Muscle layer of duodenum (tissue), 2 donors: Measurements from ENCODE around the gene ZMAT3.

Experiments
- H3K27ac ChIP-seq: one replicate; pipeline ENCODE4 v1.7.0; 2013; ENCODE audit warnings: mild to moderate bottlenecking, low read length
- H3K27me3 ChIP-seq: one replicate; pipeline ENCODE4 v1.7.0; 2013; ENCODE audit warnings: low read depth, mild to moderate bottlenecking, control low read depth, low read length
- H3K36me3 ChIP-seq, 2 donors: one replicate each; pipeline ENCODE4 v1.7.0; 2013; ENCODE audit warnings: low read length in 2 of 2, control low read depth in 1 of 2, mild to moderate bottlenecking in 1 of 2; ENCODE audit not compliant: insufficient read depth in 2 of 2, control insufficient read depth in 1 of 2
- H3K4me1 ChIP-seq, 2 donors: one replicate each; pipeline ENCODE4 v1.7.0; 2013; ENCODE audit warnings: low read length in 2 of 2, mild to moderate bottlenecking in 2 of 2, control low read depth in 1 of 2, moderate library complexity in 1 of 2; ENCODE audit not compliant: insufficient read depth in 2 of 2, control insufficient read depth in 1 of 2
- H3K4me3 ChIP-seq, 2 donors: one replicate each; pipeline ENCODE4 v1.7.0; 2013; ENCODE audit warnings: low read length in 2 of 2, low read depth in 1 of 2, mild to moderate bottlenecking in 1 of 2
- H3K9me3 ChIP-seq, 2 donors: one replicate each; pipeline ENCODE4 v1.7.0; 2013; ENCODE audit warnings: low read length in 2 of 2, control low read depth in 1 of 2, mild to moderate bottlenecking in 1 of 2; ENCODE audit not compliant: control insufficient read depth in 1 of 2
- donor health status: healthy.

The ZMAT3 gene

GRCh38 chr3:179088306-179088705 is 16.7 kb upstream of the ZMAT3 start:
- H3K9me3 ChIP-seq = no peaks in the 10 kb centered on the region
- no peak overlapping the region for H3K27ac ChIP-seq
- H3K36me3 ChIP-seq = no peaks in the 10 kb centered on the region
- H3K4me1 ChIP-seq = no peaks in the 10 kb centered on the region
- H3K4me3 ChIP-seq = no peak overlapping the region
- no peaks in the 10 kb centered on the region for H3K27me3 ChIP-seq

- Histone ChIP-seq H3K27ac (no peak overlapping the region), H3K4me1 (no peaks in the 10 kb centered on the region), H3K4me3 (no peak overlapping the region), H3K36me3 (no peaks in the 10 kb centered on the region), H3K9me3 (no peaks in the 10 kb centered on the region), H3K27me3 (no peaks in the 10 kb centered on the region)
Observed at GRCh38 chr3:179083977-179084376, 12.4 kb upstream of the ZMAT3 start.

- H3K27ac ChIP-seq = no peak overlapping the region
- H3K9me3 ChIP-seq = no peaks in the 10 kb centered on the region
- H3K4me1 ChIP-seq = no peaks in the 10 kb centered on the region
- H3K4me3 ChIP-seq = no peak overlapping the region
- H3K36me3 ChIP-seq = no peaks in the 10 kb centered on the region
- no peaks in the 10 kb centered on the region for H3K27me3 ChIP-seq
Observed at GRCh38 chr3:179082416-179082815, 10.8 kb upstream of the ZMAT3 start.

- Histone ChIP-seq H3K36me3 (no peaks in the 10 kb centered on the region), H3K27ac (no peak overlapping the region), H3K4me3 (no peak overlapping the region), H3K4me1 (no peaks in the 10 kb centered on the region), H3K9me3 (no peaks in the 10 kb centered on the region), H3K27me3 (no peaks in the 10 kb centered on the region)
Observed at GRCh38 chr3:179081885-179082284, 10.3 kb upstream of the ZMAT3 start.

- no peak overlapping the region for H3K4me3 ChIP-seq
- H3K27ac ChIP-seq = no peak overlapping the region
- no peaks in the 10 kb centered on the region for H3K27me3 ChIP-seq
- no peaks in the 10 kb centered on the region for H3K4me1 ChIP-seq
- H3K9me3 ChIP-seq = no peaks in the 10 kb centered on the region
- H3K36me3 ChIP-seq = no peaks in the 10 kb centered on the region
Observed at GRCh38 chr3:179079537-179079936, 7.9 kb upstream of the ZMAT3 start.

- Histone ChIP-seq H3K4me1 (no peaks in the 10 kb centered on the region), H3K9me3 (no peaks in the 10 kb centered on the region), H3K4me3 (no peak overlapping the region), H3K27ac (no peak overlapping the region), H3K36me3 (no peaks in the 10 kb centered on the region), H3K27me3 (no peaks in the 10 kb centered on the region)
Observed at GRCh38 chr3:179076243-179077027, 4.8 kb upstream of the ZMAT3 start.

GRCh38 chr3:179074656-179075055 is 3.0 kb upstream of the ZMAT3 start:
- no peaks in the 10 kb centered on the region for H3K27me3 ChIP-seq
- no peaks in the 10 kb centered on the region for H3K36me3 ChIP-seq
- H3K9me3 ChIP-seq = no peaks in the 10 kb centered on the region
- no peak overlapping the region for H3K27ac ChIP-seq
- no peak overlapping the region for H3K4me3 ChIP-seq
- peaks cover 6% of the 10 kb centered on the region in 2 donors for H3K4me1 ChIP-seq

GRCh38 chr3:179073816-179074215 is 2.2 kb upstream of the ZMAT3 start:
- H3K4me3 ChIP-seq = no peak overlapping the region
- H3K4me1 ChIP-seq = peaks cover 6% of the 10 kb centered on the region in 2 donors
- no peaks in the 10 kb centered on the region for H3K36me3 ChIP-seq
- no peaks in the 10 kb centered on the region for H3K9me3 ChIP-seq
- no peak overlapping the region for H3K27ac ChIP-seq
- no peaks in the 10 kb centered on the region for H3K27me3 ChIP-seq

GRCh38 chr3:179072100-179072438 is 460 bp upstream of the ZMAT3 start:
- Histone ChIP-seq H3K4me1 (peaks cover 6 to 11% of the 10 kb centered on the region in 2 donors), H3K4me3 (peak overlapping the region; percentile 94 to 95), H3K9me3 (no peaks in the 10 kb centered on the region), H3K36me3 (peaks cover 1 to 3% of the 10 kb centered on the region in 2 donors), H3K27me3 (no peaks in the 10 kb centered on the region), H3K27ac (peak overlapping the region; percentile 81)

- Histone ChIP-seq H3K4me3 (peak overlapping the region; percentile 94 to 95), H3K9me3 (no peaks in the 10 kb centered on the region), H3K27ac (peak overlapping the region; percentile 84), H3K36me3 (peaks cover 8 to 12% of the 10 kb centered on the region in 2 donors), H3K27me3 (no peaks in the 10 kb centered on the region), H3K4me1 (peaks cover 6 to 11% of the 10 kb centered on the region in 2 donors)
Observed at GRCh38 chr3:179071027-179071322, 634 bp downstream of the ZMAT3 start.

GRCh38 chr3:179069762-179070390 is 1.7 kb downstream of the ZMAT3 start:
- H3K4me3 ChIP-seq = peak overlapping the region; percentile 94 to 95
- no peaks in the 10 kb centered on the region for H3K9me3 ChIP-seq
- peak overlapping the region; percentile 84 for H3K27ac ChIP-seq
- peaks cover 8 to 12% of the 10 kb centered on the region in 2 donors for H3K36me3 ChIP-seq
- no peaks in the 10 kb centered on the region for H3K27me3 ChIP-seq
- H3K4me1 ChIP-seq = peaks cover 6 to 11% of the 10 kb centered on the region in 2 donors
